HepG2 (cell line): ENCODE results near the gene LCN2. TPM values are rescaled to one million over a fixed set of nuclear protein-coding genes. Genes with fewer than 3 reads are reported as not detected.

ENCODE experiments used
- ATAC-seq: fragments of 200-7000 bp; cut with Tn5 transposase; 3 replicates; pipeline ENCODE4 v1.9.1; 2020; ENCODE audit warnings: mild to moderate bottlenecking, moderate library complexity
- BruUV-seq: library from RNA; stranded (reverse); fragments of 400-500 nt; replicated peaks from 2 replicates; lab custom pipeline; 2021; lab: Mats Ljungman, UMichigan
- CTCF ChIA-PET: fragments of 300-600 bp; formaldehyde crosslinking; extraction: SDS; loops from one replicate; lab custom pipeline; 2021; ENCODE audit warnings: low total read pairs, inconsistent platforms, low intra/inter-chr PET ratio; lab: Yijun Ruan, JAX
- POLR2A ChIA-PET: fragments of 350-600 bp; sonication (Branson Sonifier 250); formaldehyde crosslinking; loops from one replicate; lab custom pipeline; 2020; ENCODE audit warnings: antibody characterized with exemption, inconsistent platforms; lab: Yijun Ruan, JAX
- DNase-seq: peaks from one replicate; pipeline ENCODE4 v3.0.0-alpha.2; 2015; ENCODE audit warnings: low spot score
- FAIRE-seq: peaks from 3 replicates; lab custom pipeline; 2011; peaks lifted over from hg19 to GRCh38; lab: Jason Lieb, UNC
- H2AFZ ChIP-seq: one replicate; pipeline ENCODE4 v1.6.1; 2011; ENCODE audit warnings: low read length, inconsistent platforms
- H3K27ac ChIP-seq: fragments of 300-600 bp; 3 replicates; pipeline ENCODE4 v1.8.0; 2011; ENCODE audit warnings: mixed run types, mild to moderate bottlenecking, mixed read lengths, low read length, inconsistent platforms; ENCODE audit not compliant: insufficient read depth; ENCODE audit errors: extremely low read length
- H3K27me3 ChIP-seq, 2 experiments: fragments of 200-600 bp in 1 of 2; 2 replicates in 1 of 2; 3 replicates in 1 of 2; pipeline versions ENCODE4 v1.6.0 to v1.8.0; 2011; ENCODE audit warnings: low read length in 2 of 2, mild to moderate bottlenecking in 2 of 2, moderate library complexity in 2 of 2, inconsistent platforms in 1 of 2; ENCODE audit not compliant: insufficient read depth in 2 of 2, control insufficient read depth in 1 of 2
- H3K36me3 ChIP-seq, 2 experiments: fragments of 200-600 bp in 1 of 2; replicated peaks in 1 of 2; 2 replicates in 1 of 2; 3 replicates in 1 of 2; pipeline versions ENCODE4 v1.5.1 to v1.8.0; 2011; ENCODE audit warnings: low read length in 2 of 2, inconsistent platforms in 1 of 2; ENCODE audit not compliant: insufficient read depth in 2 of 2, control insufficient read depth in 1 of 2
- H3K4me1 ChIP-seq: 2 replicates; pipeline ENCODE4 v1.5.1; 2012; ENCODE audit warnings: low read length, inconsistent platforms; ENCODE audit not compliant: insufficient read depth
- H3K4me2 ChIP-seq: 2 replicates; pipeline ENCODE4 v1.6.0; 2011; ENCODE audit warnings: low read depth, low read length, inconsistent platforms
- H3K4me3 ChIP-seq, 3 experiments: fragments of 200-600 bp in 1 of 3; sonication (generic), shearing (Covaris generic) in 1 of 3; replicated peaks in 1 of 3; 2 replicates each; pipeline ENCODE4 v1.5.1; 2011 to 2016; ENCODE audit warnings: low read length in 3 of 3, inconsistent platforms in 2 of 3, low read depth in 2 of 3, mild to moderate bottlenecking in 2 of 3, control low read depth in 1 of 3, mixed read lengths in 1 of 3; ENCODE audit not compliant: insufficient read depth in 1 of 3
- H3K79me2 ChIP-seq: one replicate; pipeline ENCODE4 v1.6.1; 2011; ENCODE audit warnings: low read length, inconsistent platforms; ENCODE audit not compliant: insufficient read depth
- H3K9ac ChIP-seq: 2 replicates; pipeline ENCODE4 v1.6.0; 2011; ENCODE audit warnings: mild to moderate bottlenecking, low read depth, low read length, inconsistent platforms; ENCODE audit not compliant: insufficient read depth
- H3K9me3 ChIP-seq: 2 replicates; pipeline ENCODE4 v1.5.1; 2012; ENCODE audit warnings: mild to moderate bottlenecking, low read length
- H4K20me1 ChIP-seq: 2 replicates; pipeline ENCODE4 v1.6.0; 2011; ENCODE audit warnings: inconsistent platforms, mild to moderate bottlenecking, low read length, moderate library complexity; ENCODE audit not compliant: insufficient read depth
- HNRNPH1 ChIP-seq: fragments of 200-400 bp; formaldehyde crosslinking; optimal IDR thresholded peaks from 2 replicates; pipeline ENCODE3; 2017; ENCODE audit warnings: mild to moderate bottlenecking, low read depth, low read length
- KDM1A ChIP-seq: IDR thresholded peaks from 2 replicates; pipeline ENCODE4 v1.6.1; 2016; ENCODE audit warnings: missing compliant biosample characterization
- PHF21A ChIP-seq: sonication (generic); formaldehyde crosslinking; IDR thresholded peaks from 2 replicates; pipeline ENCODE4 v1.5.0; 2020; ENCODE audit warnings: mild to moderate bottlenecking, missing genetic modification reagents
- POLR2AphosphoS2 ChIP-seq: IDR thresholded peaks from 2 replicates; pipeline ENCODE4 v1.6.1; 2011; ENCODE audit warnings: low read depth, low read length, improper control_type of control experiment
- SIN3A ChIP-seq: IDR thresholded peaks from 2 replicates; pipeline ENCODE4 v1.6.1; 2011; ENCODE audit warnings: low read depth, mild to moderate bottlenecking, control low read depth, low read length, borderline replicate concordance
- SOX13 ChIP-seq, 3 experiments: fragments of 450-650 bp in 1 of 3; sonication (generic) in 1 of 3; formaldehyde crosslinking in 1 of 3; IDR thresholded peaks in 2 of 3; conservative IDR thresholded peaks in 1 of 3; 2 replicates each; pipeline versions ENCODE4 v1.5.0 to v1.6.1; 2016 to 2020; ENCODE audit warnings: antibody characterized with exemption in 1 of 3, mild to moderate bottlenecking in 1 of 3, missing compliant biosample characterization in 1 of 3, missing genetic modification reagents in 1 of 3, moderate library complexity in 1 of 3
- SOX5 ChIP-seq: IDR thresholded peaks from 2 replicates; pipeline ENCODE4 v1.6.1; 2016; ENCODE audit warnings: borderline replicate concordance
- ZNF160 ChIP-seq: sonication (generic); formaldehyde crosslinking; IDR thresholded peaks from 2 replicates; pipeline ENCODE4 v1.8.0; 2022; ENCODE audit warnings: mild to moderate bottlenecking, inconsistent platforms, missing genetic modification reagents
- ZNF446 ChIP-seq: sonication (generic); formaldehyde crosslinking; IDR thresholded peaks from 2 replicates; pipeline ENCODE4 v1.5.0; 2020; ENCODE audit warnings: mild to moderate bottlenecking, missing genetic modification reagents
- ZNF550 ChIP-seq: sonication (generic); formaldehyde crosslinking; IDR thresholded peaks from 2 replicates; pipeline ENCODE4 v1.4.0; 2020; ENCODE audit warnings: mild to moderate bottlenecking, missing genetic modification reagents, borderline replicate concordance
- ZNF589 ChIP-seq: sonication (generic); formaldehyde crosslinking; conservative IDR thresholded peaks from 2 replicates; pipeline ENCODE4 v1.8.0; 2022; ENCODE audit warnings: mild to moderate bottlenecking, moderate library complexity, missing genetic modification reagents
- ZNF609 ChIP-seq: sonication (generic); formaldehyde crosslinking; IDR thresholded peaks from 2 replicates; pipeline ENCODE4 v1.4.0; 2020; ENCODE audit warnings: mild to moderate bottlenecking, missing genetic modification reagents, borderline replicate concordance
- ZNF781 ChIP-seq: sonication (generic); formaldehyde crosslinking; IDR thresholded peaks from 2 replicates; pipeline ENCODE4 v1.5.1; 2020; ENCODE audit warnings: borderline replicate concordance, mild to moderate bottlenecking, missing genetic modification reagents; ENCODE audit errors: not compliant biosample characterization
- ZNF891 ChIP-seq: sonication (generic); formaldehyde crosslinking; IDR thresholded peaks from 2 replicates; pipeline ENCODE4 v1.5.0; 2020; ENCODE audit warnings: mild to moderate bottlenecking, missing genetic modification reagents
- WGBS: methylation state at CpG from one replicate; pipeline ENCODE4 v1.1.6; 2017; ENCODE audit warnings: low lambda C conversion rate; 5-methylcytosine and 5-hydroxymethylcytosine counted together
- in situ Hi-C: cut with HindIII; loops from 2 replicates; pipeline ENCODE4 v1.10.0; 2017; ENCODE audit warnings: low pct_unique_long_range_greater_than_20kb; ENCODE audit not compliant: extremely low pct_ligation_motif_present
- intact Hi-C: fragments of 100-400 bp; cut with micrococcal nuclease; formaldehyde crosslinking; loops from one replicate; pipeline ENCODE4 v1.10.0; 2022; ENCODE audit not compliant: unreplicated experiment
- polyA plus RNA-seq, 8 experiments: library from polyadenylated mRNA; depleted of rRNA in 3 of 8; stranded (reverse) in 7 of 8; unstranded in 1 of 8; fragments of >200 nt; fragmentation: Illumina TruSeq in 4 of 8; extraction: Trizol in 4 of 8; gene quantifications; 2 replicates each; pipeline versions ENCODE4 v1.2.1 to v1.2.3, GENCODE V29; 2011 to 2016; ENCODE audit warnings: low read depth in 4 of 8, missing spikeins in 1 of 8, mixed read lengths in 1 of 8; ENCODE audit not compliant: insufficient read depth in 1 of 8
- total RNA-seq, 5 experiments: library from RNA; depleted of rRNA; stranded (reverse); fragments of >200 nt; fragmentation: Illumina TruSeq; extraction: Trizol; gene quantifications; 2 replicates each; pipeline ENCODE4 v1.2.3, GENCODE V29; 2016; ENCODE audit warnings: low read depth in 1 of 5

LCN2 gene
- total and polyA plus RNA-seq, 2 of the 13 experiments (the other 11 are each of a cell fraction or from before 2014, with no cell fraction given): 0.38 to 1.4 TPM

- WGBS: 95% methylated on average over 10 of the region's 11 CpGs
- no peak overlapping the region for H3K27ac ChIP-seq
- FAIRE-seq (no peak), DNase-seq (no peak), ATAC-seq (no peak)
- ChIA-PET POLR2A (no interaction called here), CTCF (no interaction called here)
- intact Hi-C loops: no loop called here
- H3K27me3 ChIP-seq: no peaks in the 10 kb centered on the region
- in situ Hi-C loops: no loop called here
- BruUV-seq: no TSS peak
- H3K4me1 ChIP-seq: peaks cover 11% of the 10 kb centered on the region
- no peak overlapping the region for H2AFZ ChIP-seq
- no peaks in the 10 kb centered on the region for H4K20me1 ChIP-seq
- H3K79me2 ChIP-seq: peaks cover 9% of the 10 kb centered on the region
- H3K9ac ChIP-seq: no peak overlapping the region
- TF ChIP-seq POLR2AphosphoS2 (no peak), ZNF609 (CRISPR knock-in tag) (no peak), ZNF589 (no peak), ZNF781 (CRISPR knock-in tag) (no peak), SOX13 (IDR thresholded peaks at IDR 0.05) (no peak), SOX13 (CRISPR knock-in tag; conservative IDR thresholded peaks at IDR 0.05 in 1 of 2, IDR thresholded peaks at IDR 0.05 in 1 of 2) (no peak), HNRNPH1 (no peak), SOX5 (no peak), SIN3A (no peak), KDM1A (no peak), ZNF160 (CRISPR knock-in tag) (no peak), ZNF550 (CRISPR knock-in tag) (no peak), ZNF446 (CRISPR knock-in tag) (no peak), PHF21A (no peak), ZNF891 (CRISPR knock-in tag) (no peak)
- peaks cover 6 to 39% of the 10 kb centered on the region in 2 experiments; a peak in 4 of 5 replicates for H3K36me3 ChIP-seq
- H3K4me3 ChIP-seq: no peak overlapping the region
- no peaks in the 10 kb centered on the region for H3K9me3 ChIP-seq
- H3K4me2 ChIP-seq: no peak overlapping the region
Measured at GRCh38 chr9:128185979-128186965, 37.0 kb downstream of the LCN2 start.
